Stimulated activated CD8-positive, alpha-beta memory T cell treated with anti-CD3 and anti-CD28 coated beads, Interleukin-12 subunit alpha, Interleukin-12 subunit beta, amount 100 ng/mL, for 24 hours (primary cell): ENCODE data around the gene LLCFC1.
"Not testable (repeated sequence)": the region's sequence is repeated elsewhere in the genome, so short reads cannot be mapped to it uniquely, and the experiment has no call there.

ENCODE experiments used
- DNase-seq: peaks from one replicate; pipeline ENCODE4 v3.0.0-alpha.2; 2020; ENCODE audit errors: extremely low read depth

LLCFC1 gene

DNA sequence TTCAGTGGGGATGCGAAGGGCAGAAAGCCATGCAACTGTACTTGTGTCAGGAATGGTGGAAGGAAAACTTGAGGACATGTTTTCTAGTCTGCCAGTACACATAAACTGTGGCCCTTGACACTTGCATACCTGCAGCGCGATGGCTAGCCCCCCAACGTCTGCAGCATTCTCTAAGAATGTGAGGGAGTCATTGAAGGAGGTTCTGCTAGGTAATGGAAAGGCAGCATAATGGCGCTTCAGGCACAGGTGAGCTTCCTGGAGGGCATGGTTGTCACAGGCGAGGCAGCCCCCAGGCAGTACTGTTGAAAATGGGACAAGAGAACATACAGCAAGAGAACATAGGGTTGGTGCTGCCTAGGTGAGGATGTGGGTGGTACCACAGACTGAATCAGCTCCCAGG, 3.5 kb downstream of the LLCFC1 start:
- no peak for DNase-seq

DNA sequence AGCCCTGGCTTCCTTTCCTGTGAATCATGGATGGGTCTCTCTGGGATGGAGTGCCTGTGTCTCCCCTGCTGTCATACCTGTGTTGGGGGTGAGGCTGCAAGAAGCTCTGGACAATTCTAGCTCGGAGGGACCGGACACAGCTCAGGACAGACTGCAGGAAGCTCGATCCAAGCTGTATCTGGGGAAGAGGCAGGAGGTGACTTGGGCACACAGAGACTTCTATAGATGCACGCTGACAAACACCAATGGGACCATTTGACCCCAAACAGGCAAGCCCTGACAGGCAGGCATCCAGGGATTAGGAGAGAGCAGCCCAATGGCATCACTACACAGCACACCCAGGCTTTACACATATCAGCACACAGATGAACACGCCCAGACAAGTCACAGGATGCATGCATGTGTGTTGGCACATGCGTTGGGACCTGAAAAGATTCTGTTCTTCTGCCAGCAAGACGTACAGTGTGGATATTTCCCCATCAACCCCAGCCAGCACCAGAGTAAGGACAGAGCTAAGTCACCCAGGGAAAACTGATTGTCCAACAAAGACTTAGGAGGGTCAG, 4.5 kb downstream of the LLCFC1 start:
- DNase-seq: no peak

DNA sequence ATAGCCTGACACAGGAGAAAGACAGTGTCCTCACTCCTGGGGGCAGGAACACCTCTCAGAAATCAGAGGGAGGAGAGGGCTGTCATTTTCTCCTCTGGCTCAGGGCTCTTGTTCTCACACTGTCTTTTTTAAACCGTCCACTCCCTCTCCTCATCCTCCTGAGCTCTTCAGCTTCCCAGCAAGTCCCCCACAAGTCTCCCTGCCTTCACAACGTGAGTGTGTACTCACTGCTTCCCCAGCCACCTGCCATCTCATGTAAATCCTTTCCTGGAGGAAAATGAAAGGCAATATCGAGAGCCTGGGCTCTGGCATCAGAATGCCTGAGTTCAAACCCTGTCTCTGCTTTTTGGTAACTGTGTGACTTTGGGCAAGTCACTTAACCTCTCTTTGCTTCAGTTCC, 5.7 kb downstream of the LLCFC1 start:
- no peak for DNase-seq

DNA sequence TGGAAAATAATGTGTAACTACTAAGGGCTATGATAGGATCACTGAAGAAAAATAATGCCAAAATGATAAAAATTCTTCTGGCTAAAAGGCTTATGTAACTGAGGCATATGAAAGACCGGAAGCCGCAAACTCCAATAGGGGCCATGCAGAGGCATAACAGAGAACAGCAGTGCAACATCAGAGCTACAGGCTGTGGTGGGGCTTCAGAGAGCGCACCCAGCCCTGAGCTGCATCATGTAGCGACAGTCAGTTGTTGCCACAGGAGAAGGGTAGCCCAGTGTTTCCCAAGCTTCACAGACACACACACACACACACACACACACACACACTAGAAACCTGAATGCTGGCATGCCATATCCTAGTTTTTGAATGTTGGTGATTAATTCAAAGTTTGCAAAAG, 9.3 kb downstream of the LLCFC1 start:
- no peak for DNase-seq

DNA sequence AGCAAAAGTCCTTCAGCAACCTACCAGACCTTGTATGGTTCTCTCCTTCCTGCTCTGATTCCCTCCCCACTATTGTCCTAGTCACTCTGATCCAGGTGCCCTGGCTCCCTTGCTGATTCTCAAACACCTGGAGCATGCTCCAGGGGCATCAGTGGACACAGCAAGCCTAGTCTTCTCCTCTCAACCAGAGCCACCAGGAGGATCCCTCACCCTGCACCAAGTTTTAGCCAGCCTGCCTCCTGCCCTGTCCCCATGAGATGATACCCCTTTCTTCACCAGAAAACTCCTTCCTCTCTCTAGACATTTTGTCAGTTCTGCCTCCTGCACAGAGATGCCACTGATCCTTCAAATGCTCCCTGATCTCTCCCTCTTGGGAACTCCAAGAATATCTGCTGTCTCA, 11.0 kb downstream of the LLCFC1 start:
- no peak for DNase-seq

DNA sequence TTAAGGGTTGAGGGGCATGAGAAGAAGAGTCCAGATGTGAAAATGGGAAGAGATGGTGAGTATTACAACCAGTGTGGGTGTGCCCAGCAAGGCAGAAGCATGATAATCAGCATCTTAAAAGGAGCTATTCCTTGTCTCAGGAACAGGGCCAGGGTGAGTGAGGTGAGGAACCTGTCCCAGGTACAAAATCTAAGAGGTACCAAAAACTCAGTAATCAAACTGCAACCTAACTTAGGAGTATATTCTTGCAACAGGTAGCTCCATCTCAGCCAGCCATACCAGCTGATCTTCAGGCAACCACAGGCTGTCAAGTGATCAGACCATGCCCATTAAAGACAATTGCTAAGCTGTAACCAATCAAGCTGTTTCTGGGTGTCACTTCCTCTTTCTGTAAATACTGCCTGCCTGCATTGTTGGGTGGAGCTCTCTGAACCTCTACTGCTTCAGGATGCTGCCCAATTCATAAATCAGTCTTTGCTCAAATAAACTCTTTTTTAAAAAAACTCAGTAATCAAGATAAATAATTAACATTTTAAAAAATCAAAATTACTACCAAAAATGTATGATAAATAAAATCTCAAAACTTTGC, 15.5 kb downstream of the LLCFC1 start:
- DNase-seq: no peak

DNA sequence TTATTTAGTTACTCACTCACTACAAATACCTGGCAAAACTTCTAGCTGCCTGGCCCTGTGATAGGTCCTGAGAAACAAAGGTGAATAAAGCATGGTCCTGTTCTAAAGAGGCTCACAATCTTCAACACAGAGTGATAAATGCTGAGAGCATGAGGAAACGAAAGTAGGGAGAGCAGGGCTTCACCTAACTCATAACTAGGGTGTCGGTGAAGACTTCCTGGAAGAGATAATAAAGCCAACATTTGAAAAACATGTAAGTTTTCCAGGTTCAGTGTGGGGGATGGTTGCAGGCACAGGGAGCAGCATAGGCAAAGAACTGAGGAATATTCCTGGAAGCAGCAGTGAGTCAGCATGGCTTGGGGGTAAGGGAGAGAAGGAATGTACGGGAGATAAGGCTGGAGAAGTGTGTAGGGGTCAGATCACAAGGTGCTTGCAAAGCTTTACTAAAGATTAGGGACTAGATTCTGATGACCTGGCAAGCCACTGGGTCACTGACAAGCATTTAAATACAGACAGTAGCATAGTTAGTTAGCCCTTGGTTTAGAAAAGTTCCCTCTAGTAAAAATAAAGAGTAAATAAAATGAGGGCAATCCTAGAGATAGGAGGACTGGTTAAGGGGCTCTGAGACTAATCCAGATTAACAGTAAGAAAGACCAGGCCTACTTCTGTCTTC, 17.8 kb downstream of the LLCFC1 start:
- no peak for DNase-seq

DNA sequence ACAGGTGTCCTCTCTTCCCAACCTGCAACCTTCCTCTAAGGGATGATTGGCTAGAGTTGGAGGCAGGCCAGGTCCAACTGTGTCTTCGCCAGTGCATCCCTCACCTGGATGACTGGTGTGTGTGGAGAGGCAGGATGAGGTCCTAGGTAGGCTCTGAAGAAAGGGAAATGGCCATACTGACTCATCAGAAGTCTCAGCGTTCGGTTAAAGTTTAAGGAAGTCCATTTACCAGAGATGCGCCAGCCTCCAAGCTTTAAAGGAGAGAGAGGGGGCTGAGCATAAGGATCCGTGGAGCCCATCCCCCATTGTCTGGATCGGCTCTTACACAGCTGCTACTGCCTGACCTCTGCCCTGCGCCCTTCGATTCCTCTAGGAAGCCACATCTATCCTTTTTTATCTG, 18.4 kb downstream of the LLCFC1 start:
- no peak for DNase-seq

DNA sequence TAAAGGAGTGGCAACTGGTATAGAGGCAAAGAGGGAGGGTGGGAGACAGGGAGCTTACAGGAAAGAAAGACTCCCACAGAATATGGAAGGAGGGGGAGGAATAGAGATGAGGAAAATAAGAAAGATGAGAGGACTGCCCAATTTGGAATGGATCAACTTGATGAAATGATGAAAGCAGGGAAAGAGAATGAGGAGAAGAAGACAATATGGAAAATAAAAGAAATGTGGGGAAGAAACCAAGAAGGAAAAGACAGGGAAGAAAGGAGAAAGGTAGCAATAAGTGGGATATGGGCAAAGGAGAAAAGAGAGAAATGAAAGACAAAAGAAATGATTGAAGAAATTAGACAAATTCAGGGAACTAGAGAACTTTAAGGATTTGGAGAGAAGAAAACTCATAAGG, 19.9 kb downstream of the LLCFC1 start:
- no peak for DNase-seq

DNA sequence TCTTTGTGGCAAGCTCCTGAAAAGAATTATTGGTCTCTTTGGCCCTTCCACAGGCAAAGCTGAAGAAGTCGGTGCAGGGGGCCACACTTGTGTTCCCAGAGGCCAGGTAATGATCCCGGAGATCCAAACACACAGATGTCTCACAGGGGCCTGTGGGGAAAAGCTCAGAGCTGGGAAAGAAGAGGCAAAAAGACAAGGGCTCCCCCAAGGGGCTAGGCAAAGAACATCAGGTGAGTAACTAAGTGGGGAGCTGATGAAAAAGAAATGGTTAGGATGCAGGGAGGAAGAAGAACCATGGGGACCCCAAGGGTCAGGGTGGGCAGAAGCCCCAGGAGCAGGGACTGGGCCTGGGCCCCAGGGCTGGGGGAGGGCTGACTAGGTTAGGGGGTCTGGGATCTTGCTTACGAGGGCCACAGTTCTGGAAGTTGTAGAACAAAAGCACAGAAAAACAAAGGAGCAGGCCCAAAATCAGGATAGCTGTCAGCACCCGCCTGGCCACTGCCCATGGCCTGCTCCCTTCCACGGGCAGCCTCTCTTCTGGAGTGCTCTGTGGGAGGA, 21.8 kb downstream of the LLCFC1 start:
- no peak for DNase-seq

DNA sequence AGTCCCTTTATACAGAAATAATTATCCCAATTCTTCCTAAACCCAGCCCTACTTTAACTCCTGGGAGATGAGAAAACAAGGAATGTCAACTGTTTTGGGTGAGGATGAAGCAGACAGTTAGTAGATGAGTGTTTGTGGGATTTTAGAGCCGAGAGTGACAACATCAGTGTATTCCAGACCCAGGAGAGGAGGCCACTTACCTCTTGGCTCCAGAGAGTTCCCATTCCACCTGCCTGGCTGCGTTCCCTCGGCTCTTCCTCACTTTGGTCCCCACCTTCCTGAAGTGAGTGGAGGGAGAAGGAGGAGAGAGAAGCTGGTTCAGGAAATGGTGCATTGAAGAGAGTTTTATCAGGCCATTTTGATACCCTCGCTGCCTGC, 22.3 kb downstream of the LLCFC1 start:
- no peak for DNase-seq

DNA sequence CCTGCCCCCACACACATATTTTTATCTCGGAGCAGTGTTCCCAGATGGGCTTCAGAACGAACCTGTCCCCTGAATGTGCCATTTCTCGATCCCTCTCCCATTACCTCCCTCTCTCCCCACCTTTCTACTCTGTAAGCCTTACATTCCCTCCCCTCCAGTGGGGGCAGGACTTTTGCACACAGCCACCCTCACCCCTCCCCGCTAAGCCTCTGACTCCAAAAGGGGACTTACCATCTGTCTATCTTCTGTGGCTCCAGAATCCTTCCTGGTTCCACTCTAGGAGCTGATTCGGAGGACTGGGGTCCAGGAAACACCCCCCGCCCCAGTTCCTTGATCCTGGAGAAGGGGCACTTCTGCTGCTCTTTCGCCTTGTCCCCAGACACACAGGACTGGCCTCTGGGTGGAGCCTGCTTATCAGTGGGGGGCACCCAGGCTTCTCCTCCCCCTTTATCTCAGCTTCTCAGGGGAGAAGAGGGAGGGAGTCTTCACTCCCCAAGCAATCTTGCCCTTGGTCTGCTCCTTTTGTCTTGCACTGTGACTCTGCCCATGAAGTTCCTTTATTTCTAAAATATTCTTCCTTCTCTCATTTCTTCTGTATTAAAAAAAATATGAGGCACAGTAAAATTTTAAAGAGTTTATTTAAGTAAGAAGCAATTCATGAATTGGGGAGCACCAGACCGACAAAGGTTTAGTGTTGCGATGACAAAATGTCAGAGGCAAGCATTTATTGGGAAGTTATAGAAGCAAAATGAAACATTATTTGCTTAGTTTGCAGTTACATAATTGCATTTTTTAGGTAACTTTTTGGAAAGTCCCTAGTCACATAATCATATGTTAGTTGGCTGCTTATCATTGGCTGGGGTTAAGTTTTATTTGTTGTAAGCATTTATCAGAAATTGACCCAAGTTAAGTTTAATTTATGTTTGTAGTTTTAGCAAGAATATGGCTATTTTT, 23.0 kb downstream of the LLCFC1 start, which contains the start of gene KEL:
Gene KEL, minus strand, starts transcription at position 391 of the 954 bp plus-strand sequence. Its CDS starts 157 bp downstream, at position 234.
- no peak for DNase-seq

DNA sequence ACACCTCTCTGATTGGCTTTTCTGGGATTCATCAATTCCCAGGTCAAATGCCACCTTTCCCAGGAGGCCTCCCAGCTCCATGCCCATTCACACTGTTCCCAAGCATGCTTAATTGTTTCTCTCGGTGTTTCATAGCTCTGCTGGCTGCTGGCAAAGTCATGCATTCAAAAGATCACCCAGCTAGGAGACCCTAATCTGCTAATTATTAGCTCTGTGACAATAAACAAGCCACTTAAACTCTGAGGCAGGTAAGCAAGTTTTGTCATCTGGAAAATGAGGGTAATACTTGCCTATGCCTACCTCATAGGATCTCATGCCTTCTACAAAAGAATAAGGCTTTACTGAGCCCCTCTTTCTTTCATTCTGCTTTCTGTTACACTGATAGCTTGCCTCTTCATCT, 23.7 kb downstream of the LLCFC1 start:
- no peak for DNase-seq

DNA sequence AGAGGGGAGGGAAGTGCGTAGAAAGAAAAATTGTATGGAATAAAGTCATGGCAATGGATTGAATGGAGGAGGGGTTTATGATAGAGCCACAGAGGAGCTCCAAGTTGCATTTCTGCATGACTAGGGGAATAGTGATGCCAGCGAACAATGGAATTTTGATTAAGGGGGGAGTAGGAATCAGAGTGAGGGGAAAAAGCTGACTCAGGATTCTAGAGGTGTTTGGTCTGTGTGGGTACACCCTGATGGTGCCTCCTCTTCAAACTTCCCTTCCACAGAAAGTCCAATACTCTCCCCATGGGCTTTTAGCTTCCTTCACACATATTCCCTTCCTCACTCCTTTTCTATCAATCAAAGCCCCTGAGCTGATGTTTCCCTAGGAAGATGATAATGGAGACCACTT, 24.7 kb downstream of the LLCFC1 start:
- DNase-seq: no peak

DNA sequence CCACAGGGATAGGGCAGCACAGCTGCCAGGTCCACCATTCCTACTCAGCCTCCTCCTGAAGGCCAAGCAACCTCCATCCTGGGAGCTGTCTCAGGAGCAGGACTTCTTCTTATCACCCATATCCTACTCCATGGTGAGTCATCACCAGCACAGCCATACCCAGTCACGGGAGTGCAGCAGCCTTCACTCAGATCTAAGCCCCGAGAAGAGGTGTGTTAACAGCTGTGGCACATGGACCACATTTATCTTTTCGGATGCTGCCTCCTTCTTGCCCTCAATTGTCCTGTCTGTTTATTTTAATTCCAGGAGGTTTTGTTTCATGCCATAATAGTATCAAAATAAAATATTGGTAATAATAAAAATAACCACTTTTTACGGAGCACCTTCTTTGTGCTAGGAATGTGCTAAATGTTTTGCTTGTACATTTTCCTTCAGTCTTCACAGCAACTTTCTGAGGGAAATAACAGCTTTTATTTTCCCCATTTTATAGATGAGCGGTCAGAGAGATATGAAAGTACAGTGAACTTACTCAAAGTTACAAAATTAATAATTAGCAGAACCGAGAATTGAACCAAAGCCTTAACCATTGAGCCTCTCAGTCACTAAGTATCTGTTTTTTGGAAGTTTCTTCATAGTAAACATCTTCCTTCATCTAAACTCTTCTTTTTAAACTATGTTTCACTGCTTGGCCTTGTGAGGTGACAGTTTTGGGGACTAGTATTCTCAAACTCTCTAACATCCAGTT, 25.4 kb downstream of the LLCFC1 start:
- DNase-seq: no peak

DNA sequence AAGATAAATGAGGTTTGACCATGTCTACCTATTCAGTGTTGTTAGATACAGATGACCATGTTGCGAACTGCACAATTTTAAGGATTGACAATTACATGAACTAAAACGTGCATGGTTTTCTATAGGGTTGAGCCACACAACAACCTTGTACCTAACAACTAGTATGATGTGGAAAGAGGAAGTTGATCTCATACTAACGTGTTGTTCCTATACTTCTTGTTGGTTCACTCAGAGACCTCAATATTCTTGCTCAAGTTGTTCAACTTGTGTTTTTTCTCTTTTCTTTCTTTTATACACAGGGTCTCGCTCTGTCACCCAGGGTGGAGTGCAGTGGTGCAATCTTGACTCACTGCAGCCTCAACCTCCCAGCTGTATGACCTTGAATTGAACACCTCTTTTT, 28.9 kb downstream of the LLCFC1 start:
- DNase-seq: no peak

DNA sequence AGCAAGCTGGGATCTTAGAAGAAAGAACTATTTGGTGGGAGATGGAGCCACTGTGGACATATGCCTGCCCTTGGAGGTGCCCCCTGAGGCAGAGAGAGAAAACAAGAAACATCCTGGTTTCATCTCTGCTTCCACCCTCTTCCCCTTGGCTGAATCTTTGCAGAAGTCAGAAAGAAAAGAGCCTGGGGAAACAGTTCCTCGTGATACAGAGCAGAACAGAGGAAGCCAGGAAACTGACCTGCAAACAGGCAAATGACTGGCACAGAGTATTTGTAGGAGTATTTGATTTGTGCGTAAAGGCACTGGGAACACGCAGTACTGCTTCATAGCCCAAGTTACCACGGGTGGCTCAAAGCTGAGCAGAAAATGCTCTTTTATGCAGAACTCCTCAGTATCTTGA, 29.9 kb downstream of the LLCFC1 start:
- DNase-seq: no peak

DNA sequence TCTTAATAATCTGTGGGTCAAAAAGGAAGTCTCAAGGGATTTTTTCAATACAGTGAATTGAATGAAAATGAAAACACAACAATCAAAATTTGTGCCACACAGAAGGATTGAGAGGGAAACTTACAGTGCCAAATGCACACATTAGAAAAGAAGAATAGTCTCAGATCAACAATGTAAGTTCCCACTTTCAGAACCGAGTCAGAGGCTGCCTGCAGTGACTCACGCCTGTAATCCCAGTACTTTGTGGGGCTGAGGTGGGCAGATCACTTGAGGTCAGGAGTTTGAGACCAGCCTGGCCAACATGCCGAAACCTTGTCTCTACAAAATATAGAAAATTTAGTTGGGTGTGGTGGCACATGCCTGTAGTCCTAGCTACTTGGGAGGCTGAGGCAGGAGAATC, 35.3 kb downstream of the LLCFC1 start:
- DNase-seq: no peak

DNA sequence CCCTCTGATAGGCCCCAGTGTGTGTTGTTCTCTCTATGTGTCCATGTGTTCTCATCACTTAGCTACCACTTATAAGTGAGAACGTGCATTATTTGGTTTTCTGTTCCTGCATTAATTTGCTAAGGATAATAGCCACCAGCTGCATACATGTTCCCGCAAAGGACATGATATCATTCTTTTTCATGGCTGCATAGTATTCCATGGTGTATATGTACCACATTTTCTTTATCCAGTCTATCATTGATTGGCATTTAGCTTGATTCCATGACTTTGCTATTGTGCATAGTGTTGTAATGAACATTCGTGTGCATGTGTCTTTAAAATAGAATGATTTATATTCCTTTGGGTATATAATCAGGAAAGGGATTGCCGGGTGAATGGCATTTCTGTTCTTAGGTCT, 39.1 kb downstream of the LLCFC1 start:
- not testable (repeated sequence) for DNase-seq

DNA sequence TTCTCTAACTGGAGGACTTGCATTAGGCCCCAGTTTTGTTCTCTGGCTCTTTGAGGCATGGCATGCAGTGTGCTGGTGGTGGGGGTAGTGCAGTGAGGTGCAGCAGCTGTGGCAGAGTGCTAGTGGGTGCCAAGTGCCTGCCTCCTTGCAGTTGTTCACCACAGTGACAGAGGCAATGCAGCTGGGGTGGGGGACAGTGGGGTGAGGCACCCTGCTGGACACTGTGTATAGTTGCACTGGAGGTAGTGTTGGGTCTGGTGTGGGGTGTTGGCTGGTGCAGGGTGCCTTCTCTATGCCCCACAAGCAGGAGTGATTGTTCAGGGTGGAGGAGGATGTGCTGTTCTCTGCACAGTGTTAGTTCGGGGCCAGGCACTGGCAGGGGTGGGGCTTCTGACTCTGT, 44.5 kb downstream of the LLCFC1 start:
- DNase-seq: no peak

DNA sequence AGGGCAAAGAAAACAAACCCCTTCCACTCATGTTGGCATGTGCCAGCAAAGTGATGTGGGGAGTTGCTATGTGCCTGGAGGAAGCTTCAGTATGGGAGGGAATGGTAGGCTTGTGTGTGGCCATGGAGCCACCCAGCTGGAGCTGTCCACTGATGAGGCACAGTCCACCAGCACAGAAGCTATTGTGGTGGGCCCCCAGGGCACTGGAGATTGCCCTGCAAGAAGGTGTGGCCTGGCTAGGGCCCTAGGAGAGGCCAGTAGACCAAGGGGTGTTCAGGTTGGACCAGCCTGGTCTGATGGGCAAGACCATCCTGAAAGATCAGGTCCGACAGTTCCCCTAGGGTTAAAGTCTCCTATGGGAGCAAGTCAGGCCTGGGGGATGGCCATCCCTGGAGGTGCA, 45.0 kb downstream of the LLCFC1 start:
- no peak for DNase-seq
